GM12873 (cell line): ENCODE results near the gene KRTAP4-3.

Experiments used
- TF ChIP-seq, protein P1 (sequence below): IDR thresholded peaks from 2 replicates; pipeline ENCODE4 v1.5.1; 2012; ENCODE audit warnings: low read depth, mild to moderate bottlenecking, moderate library complexity, low read length, control low read depth; ENCODE audit not compliant: insufficient read depth; ENCODE audit errors: missing control alignments

Gene KRTAP4-3

GRCh38 chr17:41176744-41177387, 8.8 kb upstream of the KRTAP4-3 start:
- TF ChIP-seq, protein P1, sequence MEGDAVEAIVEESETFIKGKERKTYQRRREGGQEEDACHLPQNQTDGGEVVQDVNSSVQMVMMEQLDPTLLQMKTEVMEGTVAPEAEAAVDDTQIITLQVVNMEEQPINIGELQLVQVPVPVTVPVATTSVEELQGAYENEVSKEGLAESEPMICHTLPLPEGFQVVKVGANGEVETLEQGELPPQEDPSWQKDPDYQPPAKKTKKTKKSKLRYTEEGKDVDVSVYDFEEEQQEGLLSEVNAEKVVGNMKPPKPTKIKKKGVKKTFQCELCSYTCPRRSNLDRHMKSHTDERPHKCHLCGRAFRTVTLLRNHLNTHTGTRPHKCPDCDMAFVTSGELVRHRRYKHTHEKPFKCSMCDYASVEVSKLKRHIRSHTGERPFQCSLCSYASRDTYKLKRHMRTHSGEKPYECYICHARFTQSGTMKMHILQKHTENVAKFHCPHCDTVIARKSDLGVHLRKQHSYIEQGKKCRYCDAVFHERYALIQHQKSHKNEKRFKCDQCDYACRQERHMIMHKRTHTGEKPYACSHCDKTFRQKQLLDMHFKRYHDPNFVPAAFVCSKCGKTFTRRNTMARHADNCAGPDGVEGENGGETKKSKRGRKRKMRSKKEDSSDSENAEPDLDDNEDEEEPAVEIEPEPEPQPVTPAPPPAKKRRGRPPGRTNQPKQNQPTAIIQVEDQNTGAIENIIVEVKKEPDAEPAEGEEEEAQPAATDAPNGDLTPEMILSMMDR: no peak

- TF ChIP-seq, protein P1: no peak
These were observed 3.9 kb upstream of the KRTAP4-3 start for GRCh38 chr17:41171886-41172285.

GRCh38 chr17:41167561-41167960, 460 bp downstream of the KRTAP4-3 start:
- TF ChIP-seq, protein P1: no peak

GRCh38 chr17:41163828-41164227, 4.2 kb downstream of the KRTAP4-3 start:
- TF ChIP-seq, protein P1: no peak

DNA sequence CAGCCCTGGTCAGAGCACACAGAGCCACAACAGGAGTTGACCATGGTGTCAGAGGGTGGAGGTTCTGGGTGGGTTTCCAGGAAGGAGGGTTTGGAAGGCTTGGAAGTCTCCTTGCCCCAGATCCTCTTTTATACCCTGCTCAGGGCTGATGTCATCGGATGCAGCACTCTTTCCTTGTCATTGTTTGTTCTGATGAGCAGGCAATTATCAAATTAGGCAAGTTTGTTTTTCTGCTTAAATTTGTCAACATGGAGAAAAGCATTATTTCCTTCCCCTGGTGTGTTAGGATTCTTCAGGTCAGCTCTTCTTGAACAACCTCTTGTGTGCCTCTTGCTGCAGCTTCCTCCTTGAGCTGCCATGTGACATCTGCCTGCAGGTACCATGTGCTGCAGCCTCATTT, 7.4 kb downstream of the KRTAP4-3 start, which contains the start of gene KRTAP4-4:
KRTAP4-4 (minus strand) TSS at position 101 of the 400 bp plus-strand sequence; CDS start at position 44, 57 bp downstream.
- TF ChIP-seq, protein P1: no peak

DNA sequence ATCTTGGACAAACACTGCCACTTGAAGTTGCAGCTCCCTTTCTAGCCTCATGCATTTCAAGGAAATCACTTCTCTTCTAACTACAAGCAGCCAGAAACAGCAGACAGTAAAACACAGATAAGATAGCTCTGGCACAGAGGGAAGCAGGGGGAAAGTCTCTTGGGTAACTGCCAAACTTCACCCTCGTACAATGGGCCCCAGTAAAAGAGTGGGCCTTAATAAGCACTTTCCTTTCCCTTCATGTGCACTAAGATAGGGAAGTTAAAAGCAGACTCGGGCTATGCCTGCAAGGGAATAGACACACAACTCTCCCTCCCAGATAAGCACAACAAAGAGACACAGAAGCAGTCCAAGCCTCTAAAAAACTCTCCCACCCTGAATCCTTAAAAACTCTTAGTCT, 14.2 kb downstream of the KRTAP4-3 start:
- TF ChIP-seq, protein P1: no peak

- TF ChIP-seq, protein P1: no peak
These were observed 16.5 kb downstream of the KRTAP4-3 start for GRCh38 chr17:41151525-41151924.

- TF ChIP-seq, protein P1: no peak
These were observed 18.0 kb downstream of the KRTAP4-3 start for GRCh38 chr17:41150026-41150425.
